Activated CD8-positive, alpha-beta T cell treated with anti-CD3 and anti-CD28 coated beads for 36 hours (primary cell): Measurements from ENCODE around the gene CLEC10A. TPM values are rescaled to one million over a fixed set of nuclear protein-coding genes. Genes with fewer than 3 reads are reported as not detected.
"Not testable (repeated sequence)": the region's sequence is repeated elsewhere in the genome, so short reads cannot be mapped to it uniquely, and the experiment has no call there.

ENCODE experiments used
- ATAC-seq: fragments of 200-7000 bp; cut with Tn5 transposase; one replicate; pipeline ENCODE4 v1.10.0; 2021; ENCODE audit warnings: mild to moderate bottlenecking, moderate library complexity
- CTCF ChIA-PET: fragments of 350-600 bp; sonication (Branson Sonifier 250); formaldehyde crosslinking; loops from one replicate; lab custom pipeline; 2021; ENCODE audit warnings: antibody characterized with exemption; lab: Charles Lee
- POLR2A ChIA-PET: fragments of 350-600 bp; sonication (Branson Sonifier 250); formaldehyde crosslinking; loops from one replicate; lab custom pipeline; 2021; ENCODE audit warnings: antibody characterized with exemption; lab: Charles Lee
- DNase-seq: peaks from one replicate; pipeline ENCODE4 v3.0.0-alpha.2; 2020
- H3K27ac Mint-ChIP-seq: one replicate; pipeline ENCODE4 v1.8.0; 2021; ENCODE audit warnings: mild to moderate bottlenecking, mixed read lengths
- H3K27me3 Mint-ChIP-seq: one replicate; pipeline ENCODE4 v1.8.0; 2021; ENCODE audit warnings: mixed read lengths
- H3K36me3 Mint-ChIP-seq: one replicate; pipeline ENCODE4 v1.8.0; 2021; ENCODE audit warnings: low read depth, mixed read lengths
- H3K4me1 Mint-ChIP-seq: one replicate; pipeline ENCODE4 v1.8.0; 2021; ENCODE audit warnings: low read depth, mixed read lengths
- H3K4me3 Mint-ChIP-seq: one replicate; pipeline ENCODE4 v1.8.0; 2021; ENCODE audit warnings: mild to moderate bottlenecking, moderate library complexity, mixed read lengths
- H3K9me3 Mint-ChIP-seq: one replicate; pipeline ENCODE4 v1.8.0; 2021; ENCODE audit warnings: mixed read lengths
- intact Hi-C: fragments of 100-400 bp; cut with micrococcal nuclease; formaldehyde crosslinking; loops from one replicate; pipeline ENCODE4 v1.10.0; 2022
- total RNA-seq, 2 experiments: library from RNA; stranded (reverse); gene quantifications; one replicate each; pipeline ENCODE4 v1.2.3, GENCODE V29; 2021
- TF ChIP-seq, protein P1 (sequence below): fragments of 200-600 bp; IDR thresholded peaks from one replicate; pipeline ENCODE4 v1.8.0; 2022; ENCODE audit warnings: antibody characterized with exemption, mild to moderate bottlenecking

Gene CLEC10A
- total RNA-seq, 2 experiments from 2014 or later: not detected

DNA sequence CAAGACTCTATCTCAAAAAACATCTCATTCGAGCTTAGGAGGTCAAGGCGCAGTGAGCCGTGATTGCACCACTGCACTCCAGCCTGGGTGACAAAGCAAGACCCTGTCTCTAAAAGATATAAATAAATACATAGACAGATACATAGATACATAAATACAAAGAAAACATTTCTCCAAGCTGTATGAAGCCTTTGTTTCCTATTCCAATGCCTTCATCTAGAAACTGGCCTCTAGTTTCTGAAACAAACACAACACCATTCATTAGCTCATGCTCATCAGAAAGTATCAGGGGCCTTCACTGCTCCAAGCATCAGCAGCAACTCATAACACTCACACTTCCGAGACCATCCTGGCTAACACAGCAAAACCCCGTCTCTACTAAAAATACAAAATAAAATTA is 44.9 kb upstream of the CLEC10A start:
- ChIA-PET CTCF (interaction anchor here (1.3 to 3.9 kb wide), 2 partner anchors 12 to 79 kb away, joined by 4 to 12 read pairs; no protein-coding TSS in a partner anchor), POLR2A (interaction anchor here (0.6 kb wide), 1 partner anchor 50 kb away, joined by 3 read pairs; no protein-coding TSS in a partner anchor)
- H3K36me3 Mint-ChIP-seq: no peaks in the 10 kb centered on the region
- TF ChIP-seq, protein P1, sequence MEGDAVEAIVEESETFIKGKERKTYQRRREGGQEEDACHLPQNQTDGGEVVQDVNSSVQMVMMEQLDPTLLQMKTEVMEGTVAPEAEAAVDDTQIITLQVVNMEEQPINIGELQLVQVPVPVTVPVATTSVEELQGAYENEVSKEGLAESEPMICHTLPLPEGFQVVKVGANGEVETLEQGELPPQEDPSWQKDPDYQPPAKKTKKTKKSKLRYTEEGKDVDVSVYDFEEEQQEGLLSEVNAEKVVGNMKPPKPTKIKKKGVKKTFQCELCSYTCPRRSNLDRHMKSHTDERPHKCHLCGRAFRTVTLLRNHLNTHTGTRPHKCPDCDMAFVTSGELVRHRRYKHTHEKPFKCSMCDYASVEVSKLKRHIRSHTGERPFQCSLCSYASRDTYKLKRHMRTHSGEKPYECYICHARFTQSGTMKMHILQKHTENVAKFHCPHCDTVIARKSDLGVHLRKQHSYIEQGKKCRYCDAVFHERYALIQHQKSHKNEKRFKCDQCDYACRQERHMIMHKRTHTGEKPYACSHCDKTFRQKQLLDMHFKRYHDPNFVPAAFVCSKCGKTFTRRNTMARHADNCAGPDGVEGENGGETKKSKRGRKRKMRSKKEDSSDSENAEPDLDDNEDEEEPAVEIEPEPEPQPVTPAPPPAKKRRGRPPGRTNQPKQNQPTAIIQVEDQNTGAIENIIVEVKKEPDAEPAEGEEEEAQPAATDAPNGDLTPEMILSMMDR: no peak
- no peak overlapping the region for H3K4me3 Mint-ChIP-seq
- ATAC-seq (no peak), DNase-seq (no peak)
- intact Hi-C loops: no loop called here
- H3K27me3 Mint-ChIP-seq: peaks cover 13% of the 10 kb centered on the region
- H3K27ac Mint-ChIP-seq: no peak overlapping the region
- no peaks in the 10 kb centered on the region for H3K4me1 Mint-ChIP-seq
- H3K9me3 Mint-ChIP-seq: no peaks in the 10 kb centered on the region

DNA sequence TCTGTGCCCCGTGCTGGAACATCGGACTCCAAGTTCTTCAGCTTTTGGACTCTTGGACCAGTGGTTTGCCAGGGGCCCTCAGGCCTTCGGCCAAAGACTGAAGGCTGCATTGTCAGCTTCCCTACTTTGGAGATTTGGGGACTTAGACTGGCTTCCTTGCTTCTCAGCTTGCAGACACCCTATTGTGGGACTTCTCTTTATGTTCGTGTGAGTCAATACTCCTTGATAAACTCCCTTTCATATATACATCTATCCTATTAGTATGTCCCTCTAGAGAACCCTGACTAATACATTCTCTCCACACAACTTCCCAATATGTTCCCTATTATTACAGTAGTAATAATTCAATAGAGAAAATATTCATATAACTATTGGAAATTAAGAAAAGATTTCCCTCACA is 43.8 kb upstream of the CLEC10A start:
- intact Hi-C loops: no loop called here
- ChIA-PET POLR2A (no interaction called here), CTCF (interaction anchor here (1.6 to 3.9 kb wide), 2 partner anchors 9 to 13 kb away, joined by 7 to 12 read pairs; no protein-coding TSS in a partner anchor)
- ATAC-seq (no peak), DNase-seq (no peak)
- Mint-ChIP-seq H3K27me3 (peaks cover 19% of the 10 kb centered on the region), H3K36me3 (no peaks in the 10 kb centered on the region), H3K4me1 (no peaks in the 10 kb centered on the region), H3K27ac (no peak overlapping the region), H3K9me3 (no peaks in the 10 kb centered on the region), H3K4me3 (no peak overlapping the region)
- TF ChIP-seq, protein P1: no peak

DNA sequence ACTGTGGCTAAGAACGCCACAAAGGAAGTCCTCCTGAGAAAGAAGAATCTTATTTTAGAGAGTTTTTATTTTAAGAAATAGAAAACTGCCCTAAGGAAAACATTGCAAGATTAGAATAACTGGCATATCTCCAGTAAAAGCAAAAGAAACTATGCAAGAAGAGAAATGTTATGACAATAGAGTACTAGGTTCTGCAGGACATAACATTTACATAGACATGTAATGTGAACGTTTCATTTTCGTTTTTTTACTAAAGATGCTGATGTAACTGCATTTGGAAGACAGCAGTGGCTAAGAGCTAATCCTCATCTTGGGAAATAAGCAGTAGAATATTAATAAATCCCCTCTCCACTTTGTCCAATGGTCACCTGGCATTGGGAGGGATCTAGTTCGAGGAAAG is 42.3 kb upstream of the CLEC10A start:
- no peak overlapping the region for H3K4me3 Mint-ChIP-seq
- intact Hi-C loops: no loop called here
- POLR2A ChIA-PET: no interaction called here
- CTCF ChIA-PET: interaction anchor here (0.7 to 3.9 kb wide), 3 partner anchors 14 to 70 kb away, joined by 3 to 12 read pairs (median 3); no protein-coding TSS in a partner anchor
- no peak overlapping the region for H3K27ac Mint-ChIP-seq
- no peaks in the 10 kb centered on the region for H3K36me3 Mint-ChIP-seq
- TF ChIP-seq, protein P1: no peak
- DNase-seq (no peak), ATAC-seq (no peak)
- H3K4me1 Mint-ChIP-seq: no peaks in the 10 kb centered on the region
- peaks cover 19% of the 10 kb centered on the region for H3K27me3 Mint-ChIP-seq
- no peaks in the 10 kb centered on the region for H3K9me3 Mint-ChIP-seq

DNA sequence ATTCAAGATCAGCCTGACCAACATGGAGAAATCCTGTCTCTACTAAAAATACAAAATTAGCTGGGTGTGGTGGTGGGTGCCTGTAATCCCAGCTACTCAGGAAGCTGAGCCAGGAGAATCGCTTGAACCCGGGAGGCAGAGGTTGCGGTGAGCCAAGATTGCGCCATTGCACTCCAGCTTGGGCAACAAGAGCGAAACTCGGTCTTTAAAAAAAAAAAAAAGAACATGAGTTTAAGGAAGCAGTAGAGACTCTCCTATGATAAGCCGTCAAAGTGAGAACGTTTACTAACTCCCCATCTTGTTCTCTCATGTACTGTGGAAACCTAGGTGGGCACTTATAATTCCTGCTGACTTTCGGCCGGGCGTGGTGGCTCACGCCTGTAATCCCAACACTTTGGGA is 40.6 kb upstream of the CLEC10A start:
- CTCF ChIA-PET, POLR2A ChIA-PET, ATAC-seq, H3K27ac Mint-ChIP-seq, H3K9me3 Mint-ChIP-seq, intact Hi-C loops, H3K4me3 Mint-ChIP-seq, DNase-seq, H3K36me3 Mint-ChIP-seq, H3K4me1 Mint-ChIP-seq: not testable (repeated sequence)
- peaks cover 19% of the 10 kb centered on the region for H3K27me3 Mint-ChIP-seq

DNA sequence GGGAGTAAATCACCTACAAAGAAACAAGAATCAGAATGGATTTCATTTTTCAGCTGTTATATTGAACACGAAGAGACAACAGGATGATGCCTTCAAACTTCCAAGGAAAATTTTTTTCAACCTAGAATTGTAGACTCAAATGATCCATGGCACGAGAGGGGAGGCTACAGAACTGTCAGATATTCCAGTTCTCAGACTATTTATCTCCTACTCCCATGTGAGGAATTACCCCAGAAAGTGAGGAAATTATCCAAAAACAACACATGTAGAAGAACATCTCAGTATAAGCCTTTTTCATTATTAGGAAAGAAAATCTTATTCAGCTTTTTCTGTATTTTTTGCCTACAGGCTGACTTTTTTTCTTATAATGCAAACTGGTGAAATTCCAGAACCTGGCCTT is 40.1 kb upstream of the CLEC10A start:
- Mint-ChIP-seq H3K4me3 (no peak overlapping the region), H3K4me1 (no peaks in the 10 kb centered on the region), H3K27me3 (peaks cover 19% of the 10 kb centered on the region), H3K36me3 (no peaks in the 10 kb centered on the region), H3K9me3 (no peaks in the 10 kb centered on the region), H3K27ac (no peak overlapping the region)
- DNase-seq: no peak
- intact Hi-C loops: no loop called here
- ChIA-PET POLR2A (no interaction called here), CTCF (no interaction called here)
- no peak for ATAC-seq
- TF ChIP-seq, protein P1: no peak
